Neural cell (in vitro differentiated cells): ENCODE measurements around the gene PECR. TPM values are rescaled to one million over a fixed set of nuclear protein-coding genes. Genes with fewer than 3 reads are reported as not detected.
A peak's percentile ranks its signal among the peaks of the same experiment; 100 is the strongest.

Experiments used
- H2AFZ ChIP-seq: fragments of 200-600, 300-800 bp; sonication (generic), shearing (Covaris generic); 2 replicates; pipeline ENCODE4 v1.6.0; 2014; ENCODE audit warnings: low read depth, mild to moderate bottlenecking, antibody characterized with exemption, low read length, moderate library complexity
- H3F3A ChIP-seq: fragments of 200-600 bp; shearing (Covaris generic); 2 replicates; pipeline ENCODE4 v1.6.1; 2016; ENCODE audit warnings: mild to moderate bottlenecking, moderate library complexity, mixed read lengths, antibody characterized with exemption, low read length; ENCODE audit not compliant: insufficient read depth, poor library complexity, severe bottlenecking
- H3K27ac ChIP-seq: fragments of 200-600, 300-800 bp; sonication (generic), shearing (Covaris generic); 2 replicates; pipeline ENCODE4 v1.5.1; 2014; ENCODE audit warnings: mild to moderate bottlenecking, low read length, moderate library complexity
- H3K27me3 ChIP-seq: fragments of 300-800, 200-600 bp; sonication (generic), shearing (Covaris generic); 2 replicates; pipeline ENCODE4 v1.6.0; 2014; ENCODE audit warnings: mild to moderate bottlenecking, low read depth, low read length, moderate library complexity; ENCODE audit not compliant: insufficient read depth
- H3K36me3 ChIP-seq: fragments of 300-800, 200-600 bp; sonication (generic), shearing (Covaris generic); 2 replicates; pipeline ENCODE4 v1.5.1; 2014; ENCODE audit warnings: mild to moderate bottlenecking, antibody characterized with exemption, low read length, moderate library complexity; ENCODE audit not compliant: insufficient read depth
- H3K4me2 ChIP-seq: fragments of 300-800, 200-600 bp; sonication (generic), shearing (Covaris generic); 2 replicates; pipeline ENCODE4 v1.6.0; 2014; ENCODE audit warnings: mild to moderate bottlenecking, low read length
- H3K4me3 ChIP-seq: fragments of 300-800, 200-600 bp; sonication (generic), shearing (Covaris generic); 2 replicates; pipeline ENCODE4 v1.5.1; 2014; ENCODE audit warnings: mild to moderate bottlenecking, low read length, moderate library complexity
- H3K79me2 ChIP-seq: fragments of 200-600 bp; shearing (Covaris generic); replicated peaks from 2 replicates; pipeline ENCODE4 v1.6.0; 2014; ENCODE audit warnings: mild to moderate bottlenecking, low read length, moderate library complexity; ENCODE audit not compliant: insufficient read depth
- H3K9ac ChIP-seq: fragments of 300-800, 200-600 bp; sonication (generic), shearing (Covaris generic); 2 replicates; pipeline ENCODE4 v1.6.1; 2016; ENCODE audit warnings: mild to moderate bottlenecking, low read length, mixed read lengths
- H3K9me2 ChIP-seq: fragments of 200-600 bp; shearing (Covaris generic); 2 replicates; pipeline ENCODE4 v1.6.1; 2016; ENCODE audit warnings: mild to moderate bottlenecking, low read length, mixed read lengths; ENCODE audit not compliant: insufficient read depth
- H3K9me3 ChIP-seq: fragments of 200-600, 300-800 bp; sonication (generic), shearing (Covaris generic); 2 replicates; pipeline ENCODE4 v1.6.1; 2016; ENCODE audit warnings: mild to moderate bottlenecking, mixed run types, low read length, moderate library complexity, mixed read lengths
- H4K20me1 ChIP-seq: fragments of 200-600 bp; shearing (Covaris generic); 2 replicates; pipeline ENCODE4 v1.6.1; 2016; ENCODE audit warnings: mild to moderate bottlenecking, mixed run types; ENCODE audit not compliant: insufficient read depth
- EP300 ChIP-seq: fragments of 450-650 bp; conservative IDR thresholded peaks from 2 replicates; pipeline ENCODE4 v1.6.1; 2014; ENCODE audit warnings: antibody characterized with exemption, mild to moderate bottlenecking, moderate library complexity; ENCODE audit not compliant: poor library complexity, severe bottlenecking
- EZH2 ChIP-seq: fragments of 200-600, 300-800 bp; shearing (Covaris generic), sonication (generic); IDR thresholded peaks from 2 replicates; pipeline ENCODE4 v1.6.1; 2014; ENCODE audit warnings: antibody characterized with exemption, low read length, borderline replicate concordance, mild to moderate bottlenecking; ENCODE audit not compliant: insufficient read depth, poor library complexity, severe bottlenecking
- MXI1 ChIP-seq: fragments of 450-650 bp; conservative IDR thresholded peaks from 2 replicates; pipeline ENCODE4 v1.6.1; 2014; ENCODE audit warnings: antibody characterized with exemption, mild to moderate bottlenecking; ENCODE audit not compliant: poor library complexity, severe bottlenecking
- POLR2AphosphoS5 ChIP-seq: IDR thresholded peaks from 2 replicates; pipeline ENCODE4 v1.6.1; 2012
- RAD21 ChIP-seq: fragments of 450-650 bp; conservative IDR thresholded peaks from 2 replicates; pipeline ENCODE4 v1.6.1; 2014; ENCODE audit warnings: antibody characterized with exemption, mild to moderate bottlenecking, moderate library complexity
- SMC3 ChIP-seq: fragments of 450-650 bp; conservative IDR thresholded peaks from 2 replicates; pipeline ENCODE4 v1.6.1; 2014; ENCODE audit warnings: antibody characterized with exemption, mild to moderate bottlenecking, moderate library complexity; ENCODE audit not compliant: poor library complexity
- TAF1 ChIP-seq: IDR thresholded peaks from 2 replicates; pipeline ENCODE4 v1.6.1; 2012; ENCODE audit warnings: low read depth
- polyA plus RNA-seq: library from polyadenylated mRNA; depleted of rRNA; stranded (reverse); fragments of >200 nt; gene quantifications from 2 replicates; pipeline ENCODE4 v1.2.3, GENCODE V29; 2014
- TF ChIP-seq, protein P1 (sequence below): fragments of 450-650 bp; IDR thresholded peaks from 2 replicates; pipeline ENCODE4 v1.5.1; 2014; ENCODE audit warnings: antibody characterized with exemption, mild to moderate bottlenecking, moderate library complexity; ENCODE audit not compliant: poor library complexity, severe bottlenecking
- TF ChIP-seq, protein P2 (sequence below): IDR thresholded peaks from 2 replicates; pipeline ENCODE4 v1.6.1; 2012; ENCODE audit warnings: borderline replicate concordance

Gene PECR
- polyA plus RNA-seq, 1 donor from 2014 or later = 22.1 TPM

DNA sequence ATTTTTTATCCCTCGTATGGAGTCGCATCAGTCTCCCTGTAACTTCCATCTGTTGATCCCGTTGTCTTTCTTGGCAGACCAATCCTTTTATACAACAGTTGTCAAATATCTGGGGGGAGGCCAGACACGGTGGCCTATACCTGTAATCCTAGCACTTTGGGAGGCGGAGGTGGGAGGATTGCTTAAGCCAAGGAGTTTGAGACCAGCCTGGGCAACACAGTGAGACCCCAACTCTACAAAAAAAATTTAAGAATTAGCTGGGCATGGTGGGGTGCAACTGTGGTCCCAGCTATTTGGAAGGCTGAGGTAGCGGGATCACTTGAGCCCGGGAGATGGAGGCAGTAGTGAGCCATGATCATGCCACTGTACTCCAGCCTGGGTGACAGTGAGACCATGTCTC is 29.5 kb upstream of the PECR start:
- Histone ChIP-seq H4K20me1 (no peaks in the 10 kb centered on the region), H3K36me3 (peaks cover 3% of the 10 kb centered on the region), H3K79me2 (peaks cover 43% of the 10 kb centered on the region), H3K27ac (no peak overlapping the region), H2AFZ (no peak overlapping the region), H3K4me2 (peak overlapping the region; percentile 53), H3K9me3 (no peaks in the 10 kb centered on the region), H3K27me3 (no peaks in the 10 kb centered on the region), H3K9me2 (no peaks in the 10 kb centered on the region), H3F3A (no peaks in the 10 kb centered on the region), H3K4me3 (peak overlapping the region; percentile 87), H3K9ac (peak overlapping the region; percentile 98)
- TF ChIP-seq, protein P1, sequence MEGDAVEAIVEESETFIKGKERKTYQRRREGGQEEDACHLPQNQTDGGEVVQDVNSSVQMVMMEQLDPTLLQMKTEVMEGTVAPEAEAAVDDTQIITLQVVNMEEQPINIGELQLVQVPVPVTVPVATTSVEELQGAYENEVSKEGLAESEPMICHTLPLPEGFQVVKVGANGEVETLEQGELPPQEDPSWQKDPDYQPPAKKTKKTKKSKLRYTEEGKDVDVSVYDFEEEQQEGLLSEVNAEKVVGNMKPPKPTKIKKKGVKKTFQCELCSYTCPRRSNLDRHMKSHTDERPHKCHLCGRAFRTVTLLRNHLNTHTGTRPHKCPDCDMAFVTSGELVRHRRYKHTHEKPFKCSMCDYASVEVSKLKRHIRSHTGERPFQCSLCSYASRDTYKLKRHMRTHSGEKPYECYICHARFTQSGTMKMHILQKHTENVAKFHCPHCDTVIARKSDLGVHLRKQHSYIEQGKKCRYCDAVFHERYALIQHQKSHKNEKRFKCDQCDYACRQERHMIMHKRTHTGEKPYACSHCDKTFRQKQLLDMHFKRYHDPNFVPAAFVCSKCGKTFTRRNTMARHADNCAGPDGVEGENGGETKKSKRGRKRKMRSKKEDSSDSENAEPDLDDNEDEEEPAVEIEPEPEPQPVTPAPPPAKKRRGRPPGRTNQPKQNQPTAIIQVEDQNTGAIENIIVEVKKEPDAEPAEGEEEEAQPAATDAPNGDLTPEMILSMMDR = no peak

DNA sequence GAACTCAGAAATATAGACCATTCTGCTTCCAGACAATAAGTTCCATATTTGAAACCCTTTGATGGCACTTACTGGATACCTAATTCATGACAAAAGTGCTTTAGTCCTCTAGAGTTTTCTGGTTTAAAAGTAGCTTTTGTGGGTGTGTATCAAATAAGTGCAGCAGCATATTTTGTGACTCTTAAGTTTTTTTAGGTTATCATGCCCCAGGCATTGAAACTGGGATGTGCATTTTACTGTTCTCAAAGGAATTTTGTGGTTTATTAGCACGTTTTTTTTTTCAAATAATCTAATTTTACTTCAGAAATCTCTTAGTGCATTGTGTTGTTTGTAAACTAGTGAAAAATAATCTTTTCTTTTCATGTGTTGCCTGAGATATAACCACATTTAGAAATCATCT is 29.0 kb upstream of the PECR start:
- Histone ChIP-seq H3K36me3 (peaks cover 3% of the 10 kb centered on the region), H3K79me2 (peaks cover 38% of the 10 kb centered on the region), H3K9me2 (no peaks in the 10 kb centered on the region), H3K4me3 (peak overlapping the region; percentile 87), H3F3A (no peaks in the 10 kb centered on the region), H3K9me3 (no peaks in the 10 kb centered on the region), H3K27ac (no peak overlapping the region), H3K4me2 (peak overlapping the region; percentile 53), H4K20me1 (no peaks in the 10 kb centered on the region), H3K27me3 (no peaks in the 10 kb centered on the region), H2AFZ (no peak overlapping the region), H3K9ac (peak overlapping the region; percentile 98)
- TF ChIP-seq EP300 (no peak), RAD21 (no peak), MXI1 (no peak)

DNA sequence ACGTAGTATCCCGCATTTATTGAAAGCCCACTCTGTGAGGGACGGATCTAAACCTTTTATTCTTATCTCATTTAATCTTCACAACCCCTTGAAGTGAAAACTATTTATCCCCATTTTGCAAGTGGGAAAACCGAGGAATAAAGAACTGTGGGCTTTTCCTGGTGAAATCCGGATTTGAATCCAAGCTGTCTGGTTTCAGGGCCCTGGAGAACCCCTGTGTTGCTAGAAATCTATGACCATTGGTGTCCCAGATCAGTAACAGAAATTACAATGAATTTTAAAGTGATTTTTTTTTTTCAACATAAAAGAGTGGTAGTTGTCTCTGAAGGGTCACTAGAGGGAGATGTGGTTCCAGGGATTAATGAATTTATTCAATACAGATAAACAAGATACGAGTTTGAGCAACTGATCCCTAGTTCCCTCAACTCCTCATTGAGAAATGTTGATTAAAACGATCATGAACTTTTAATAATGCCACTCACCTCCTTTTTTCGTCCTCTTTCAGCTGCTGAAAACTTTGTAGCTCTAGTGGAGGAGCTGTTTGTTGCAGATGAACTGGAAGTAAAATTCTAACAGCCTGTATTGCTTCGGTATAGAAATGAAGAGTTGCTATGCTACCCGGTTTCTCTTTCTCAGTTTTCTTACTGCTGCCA is 28.5 kb upstream of the PECR start:
- no peak for TF ChIP-seq EP300
- peak; percentile 60 for TF ChIP-seq SMC3
- TF ChIP-seq TAF1 = no peak
- no peak for TF ChIP-seq MXI1
- no peak for TF ChIP-seq POLR2AphosphoS5
- peak; percentile 65 for TF ChIP-seq RAD21
- TF ChIP-seq, protein P1 = peak; percentile 78
- TF ChIP-seq EZH2 = no peak
- TF ChIP-seq, protein P2, sequence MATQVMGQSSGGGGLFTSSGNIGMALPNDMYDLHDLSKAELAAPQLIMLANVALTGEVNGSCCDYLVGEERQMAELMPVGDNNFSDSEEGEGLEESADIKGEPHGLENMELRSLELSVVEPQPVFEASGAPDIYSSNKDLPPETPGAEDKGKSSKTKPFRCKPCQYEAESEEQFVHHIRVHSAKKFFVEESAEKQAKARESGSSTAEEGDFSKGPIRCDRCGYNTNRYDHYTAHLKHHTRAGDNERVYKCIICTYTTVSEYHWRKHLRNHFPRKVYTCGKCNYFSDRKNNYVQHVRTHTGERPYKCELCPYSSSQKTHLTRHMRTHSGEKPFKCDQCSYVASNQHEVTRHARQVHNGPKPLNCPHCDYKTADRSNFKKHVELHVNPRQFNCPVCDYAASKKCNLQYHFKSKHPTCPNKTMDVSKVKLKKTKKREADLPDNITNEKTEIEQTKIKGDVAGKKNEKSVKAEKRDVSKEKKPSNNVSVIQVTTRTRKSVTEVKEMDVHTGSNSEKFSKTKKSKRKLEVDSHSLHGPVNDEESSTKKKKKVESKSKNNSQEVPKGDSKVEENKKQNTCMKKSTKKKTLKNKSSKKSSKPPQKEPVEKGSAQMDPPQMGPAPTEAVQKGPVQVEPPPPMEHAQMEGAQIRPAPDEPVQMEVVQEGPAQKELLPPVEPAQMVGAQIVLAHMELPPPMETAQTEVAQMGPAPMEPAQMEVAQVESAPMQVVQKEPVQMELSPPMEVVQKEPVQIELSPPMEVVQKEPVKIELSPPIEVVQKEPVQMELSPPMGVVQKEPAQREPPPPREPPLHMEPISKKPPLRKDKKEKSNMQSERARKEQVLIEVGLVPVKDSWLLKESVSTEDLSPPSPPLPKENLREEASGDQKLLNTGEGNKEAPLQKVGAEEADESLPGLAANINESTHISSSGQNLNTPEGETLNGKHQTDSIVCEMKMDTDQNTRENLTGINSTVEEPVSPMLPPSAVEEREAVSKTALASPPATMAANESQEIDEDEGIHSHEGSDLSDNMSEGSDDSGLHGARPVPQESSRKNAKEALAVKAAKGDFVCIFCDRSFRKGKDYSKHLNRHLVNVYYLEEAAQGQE = no peak
- Histone ChIP-seq H3K27me3 (no peaks in the 10 kb centered on the region), H3K4me2 (peak overlapping the region; percentile 53), H3K36me3 (peaks cover 3% of the 10 kb centered on the region), H3K4me3 (peak overlapping the region; percentile 87), H3K27ac (peak overlapping the region; percentile 97), H3K9me3 (no peaks in the 10 kb centered on the region), H3F3A (no peaks in the 10 kb centered on the region), H4K20me1 (no peaks in the 10 kb centered on the region), H3K79me2 (peaks cover 33% of the 10 kb centered on the region), H2AFZ (peak overlapping the region; percentile 65), H3K9ac (peak overlapping the region; percentile 98), H3K9me2 (no peaks in the 10 kb centered on the region)
